HG03064 (cell line): Measurements from ENCODE around the gene APBB1.

Experiments used
- ATAC-seq: cut with Tn5 transposase; IDR thresholded peaks from one replicate; pipeline ENCODE4 v1.9.1; 2021; ENCODE audit warnings: low read depth; ENCODE audit not compliant: unreplicated experiment

APBB1 gene

DNA sequence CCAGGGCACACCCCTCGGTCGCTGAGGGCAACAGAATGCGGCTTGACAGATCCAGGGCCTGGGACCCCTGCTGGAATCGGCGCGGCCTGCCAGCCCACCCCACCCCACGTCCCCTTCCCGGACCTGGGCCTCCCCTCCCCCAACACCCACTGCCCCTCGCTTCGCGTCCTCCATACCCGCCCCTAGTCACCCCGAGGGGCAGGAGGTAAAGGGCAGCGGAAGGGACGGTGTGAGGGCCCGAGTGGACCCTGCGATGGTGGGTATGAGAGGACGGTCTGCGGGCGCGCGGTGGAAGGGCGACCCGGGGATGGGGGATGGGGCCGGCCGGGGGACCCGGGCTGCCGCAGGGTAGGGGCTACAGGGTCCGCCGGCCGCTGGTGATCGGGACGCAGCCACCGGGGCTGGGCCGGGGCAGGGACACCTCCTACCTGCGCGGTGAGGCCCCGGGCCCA, 311 bp downstream of the APBB1 start:
- ATAC-seq: no peak

- ATAC-seq: no peak
Observed at GRCh38 chr11:6417907-6418556, 862 bp downstream of the APBB1 start.

GRCh38 chr11:6415797-6416196, 3.1 kb downstream of the APBB1 start:
- no peak for ATAC-seq

- no peak for ATAC-seq
Observed at GRCh38 chr11:6414874-6415328, 4.0 kb downstream of the APBB1 start.

- no peak for ATAC-seq
Observed at GRCh38 chr11:6413791-6414201, 5.1 kb downstream of the APBB1 start.

GRCh38 chr11:6411594-6412031, 7.3 kb downstream of the APBB1 start:
- no peak for ATAC-seq

- no peak for ATAC-seq
Observed at GRCh38 chr11:6410695-6411430, 8.0 kb downstream of the APBB1 start.

GRCh38 chr11:6406370-6406769, 12.5 kb downstream of the APBB1 start:
- ATAC-seq: no peak

GRCh38 chr11:6405846-6406245, 13.0 kb downstream of the APBB1 start:
- ATAC-seq: no peak

DNA sequence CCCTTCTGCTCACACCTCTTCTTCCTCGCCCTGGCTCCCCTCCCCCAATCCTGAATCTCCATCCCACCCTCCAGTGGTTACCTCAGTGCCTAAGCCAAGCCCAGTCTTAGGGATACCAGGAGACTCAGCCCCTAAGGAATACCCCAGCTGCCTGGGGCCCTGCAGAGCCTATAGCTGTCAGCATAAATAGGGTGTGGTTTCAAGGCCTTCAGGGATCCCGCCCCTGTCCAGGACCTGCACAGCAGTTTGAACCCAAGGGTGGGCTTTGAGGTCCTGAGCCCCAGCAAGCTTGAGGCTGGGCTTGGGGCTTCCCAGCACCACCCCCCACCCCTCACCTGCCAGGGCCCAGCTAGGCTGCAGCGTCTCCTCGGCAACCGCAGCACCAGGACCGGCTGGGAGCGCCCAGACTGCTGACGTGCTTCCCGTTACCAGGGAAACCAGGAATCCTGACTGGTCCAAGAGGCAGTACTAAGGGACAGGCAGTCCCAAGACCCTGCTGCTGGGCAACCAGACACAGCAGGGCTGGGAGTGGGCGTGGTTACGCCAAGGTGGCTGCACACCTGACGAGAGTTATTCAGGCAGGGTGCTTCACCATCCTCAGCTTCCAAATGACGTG, 13.7 kb downstream of the APBB1 start:
- ATAC-seq: no peak

DNA sequence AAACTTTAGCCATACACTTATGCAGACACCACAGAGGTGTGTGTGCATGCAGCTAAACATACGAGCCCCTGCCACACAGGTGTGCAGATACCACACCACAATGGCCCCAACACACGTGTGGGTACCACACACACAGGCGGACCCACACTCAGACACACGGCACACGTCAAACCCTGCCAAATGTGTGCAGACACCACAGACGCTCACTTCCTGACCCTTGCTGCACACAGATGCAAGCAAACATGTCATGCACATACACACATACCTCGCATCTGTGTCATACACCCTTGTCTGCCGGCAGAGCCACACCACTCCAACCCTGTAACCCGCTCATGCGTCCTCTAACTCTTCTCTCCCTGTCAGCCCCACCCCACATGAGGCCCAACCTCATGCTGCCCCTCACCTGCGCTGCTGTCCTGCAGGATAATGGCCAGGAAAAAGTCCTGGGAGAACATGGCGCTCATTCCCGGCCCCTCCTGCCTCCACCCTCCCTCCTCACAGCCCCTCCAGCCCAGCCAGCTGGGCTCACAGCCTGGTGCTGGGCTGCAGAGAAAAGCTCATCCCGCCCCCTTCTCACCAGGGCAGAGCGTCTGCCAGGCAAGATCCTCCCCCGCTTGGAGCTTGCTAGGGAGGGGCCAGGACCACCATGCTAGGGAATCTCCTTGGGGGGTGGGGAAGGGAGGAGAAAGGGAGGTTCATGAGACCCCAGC, 14.4 kb downstream of the APBB1 start:
- no peak for ATAC-seq

DNA sequence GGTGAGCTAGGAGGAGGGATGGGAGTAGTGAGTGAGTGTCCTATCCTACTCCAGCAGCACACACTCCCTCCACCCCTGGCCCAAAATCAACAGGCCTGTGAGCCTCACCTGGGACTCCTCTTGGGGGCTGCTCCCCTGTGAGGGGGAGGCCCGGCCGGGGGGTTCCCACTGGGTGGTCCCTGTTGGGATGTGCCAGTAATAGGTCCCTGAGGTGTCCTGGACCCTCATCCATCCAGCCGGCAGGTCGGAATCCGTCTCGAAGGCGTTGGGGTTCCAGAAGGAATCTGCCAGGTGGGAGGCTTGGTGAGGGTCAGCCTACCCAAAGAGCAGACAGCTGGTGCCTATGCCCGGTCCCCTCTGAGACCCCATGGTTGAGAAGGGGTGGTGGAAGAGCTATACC, 15.4 kb downstream of the APBB1 start:
- no peak for ATAC-seq

- ATAC-seq: peak; percentile 95
Observed at GRCh38 chr11:6402561-6402981, 16.3 kb downstream of the APBB1 start.

GRCh38 chr11:6402061-6402470, 16.8 kb downstream of the APBB1 start:
- peak; percentile 31 for ATAC-seq

- no peak for ATAC-seq
Observed at GRCh38 chr11:6401464-6401863, 17.4 kb downstream of the APBB1 start.

- no peak for ATAC-seq
Observed at GRCh38 chr11:6400431-6401345, 18.2 kb downstream of the APBB1 start.

DNA sequence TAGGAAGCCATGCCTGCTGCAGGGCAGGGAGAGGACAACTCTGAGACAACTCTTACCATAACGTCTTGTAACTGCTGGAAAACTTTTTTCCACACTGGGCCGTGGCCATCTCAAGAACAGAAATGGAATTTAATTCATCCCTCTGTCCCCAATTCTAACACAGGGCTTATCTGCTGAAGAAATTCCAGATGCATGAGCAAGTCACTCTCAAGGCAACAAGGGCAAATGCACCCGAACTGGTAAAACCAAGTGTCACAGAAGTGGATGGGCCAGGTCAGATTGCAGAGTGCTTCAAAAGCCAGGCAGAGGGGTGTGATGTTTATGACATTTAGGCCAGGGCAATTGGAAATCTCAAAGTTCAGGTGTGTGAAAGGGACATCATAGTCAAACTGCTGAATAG, 21.3 kb downstream of the APBB1 start:
- no peak for ATAC-seq

DNA sequence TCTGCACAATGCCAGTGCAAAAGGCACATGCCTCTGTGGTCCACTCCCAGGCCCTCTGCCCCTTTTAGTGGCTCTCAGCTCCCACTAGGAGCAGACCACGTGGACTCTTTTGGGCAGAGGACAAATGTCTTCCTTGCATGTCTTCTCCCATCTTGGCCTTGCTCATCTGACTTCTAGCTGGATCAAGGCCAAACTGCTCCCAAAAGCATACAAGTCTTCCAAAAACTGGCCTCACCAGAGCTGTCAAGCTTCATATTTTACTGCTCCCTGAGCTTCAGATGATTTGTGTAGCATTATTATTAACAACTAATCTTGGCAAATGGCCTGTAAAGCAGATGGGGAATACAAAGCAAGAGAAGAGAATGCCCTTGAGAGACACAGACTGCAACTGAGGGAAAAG, 21.7 kb downstream of the APBB1 start:
- no peak for ATAC-seq

GRCh38 chr11:6395470-6396060, 23.3 kb downstream of the APBB1 start:
- no peak for ATAC-seq
